Upper lobe of right lung (tissue), 1 donor: ENCODE measurements around the gene SLC6A11. TPM values are rescaled to one million over a fixed set of nuclear protein-coding genes. Genes with fewer than 3 reads are reported as not detected.

ENCODE experiments used
- ATAC-seq: fragments of 200-7000 bp; cut with Tn5 transposase; one replicate; pipeline ENCODE4 v1.9.1; 2020; ENCODE audit warnings: mild to moderate bottlenecking, moderate library complexity
- DNase-seq: peaks from one replicate; pipeline ENCODE4 v3.0.0-alpha.2; 2020
- H3K27ac ChIP-seq: fragments of 200-600 bp; one replicate; pipeline ENCODE4 v1.8.0; 2022
- H3K27me3 ChIP-seq: fragments of 200-600 bp; one replicate; pipeline ENCODE4 v1.8.0; 2022; ENCODE audit warnings: mild to moderate bottlenecking
- H3K36me3 ChIP-seq: fragments of 200-600 bp; one replicate; pipeline ENCODE4 v1.8.0; 2022
- H3K4me1 ChIP-seq: fragments of 200-600 bp; one replicate; pipeline ENCODE4 v1.8.0; 2022
- H3K4me3 ChIP-seq: fragments of 200-600 bp; one replicate; pipeline ENCODE4 v1.8.0; 2022; ENCODE audit warnings: mild to moderate bottlenecking
- H3K9me3 ChIP-seq: fragments of 200-600 bp; one replicate; pipeline ENCODE4 v1.8.0; 2022
- CTCF ChIP-seq: fragments of 200-600 bp; IDR thresholded peaks from one replicate; pipeline ENCODE4 v1.8.0; 2022; ENCODE audit warnings: antibody characterized with exemption
- intact Hi-C: fragments of 100-400 bp; cut with DNase I; formaldehyde crosslinking; loops from one replicate; pipeline ENCODE4 v1.11.0; 2022
- total RNA-seq: library from RNA; stranded (reverse); fragmentation: NEBNext Ultra II Directional; extraction: Animal tissue kit (Norgen Biotek cat#: 25700); gene quantifications from one replicate; pipeline ENCODE4 v1.2.1, GENCODE V29; 2021
- donor health status: DM: no; HTN: yes; CAD: no; lungs with severe emphysema.

The SLC6A11 gene
- total RNA-seq, 1 donor from 2014 or later, result 0.17 TPM

GRCh38 chr3:10933021-10933420 lies 117.0 kb downstream of the SLC6A11 start:
- DNase-seq (peak; percentile 28), ATAC-seq (no peak)
- no peaks in the 10 kb centered on the region for H3K27me3 ChIP-seq
- no peak overlapping the region for H3K4me3 ChIP-seq
- no peak for TF ChIP-seq CTCF
- H3K27ac ChIP-seq, result no peak overlapping the region
- intact Hi-C loops, result no loop called here
- no peaks in the 10 kb centered on the region for H3K9me3 ChIP-seq
- no peaks in the 10 kb centered on the region for H3K4me1 ChIP-seq
- no peaks in the 10 kb centered on the region for H3K36me3 ChIP-seq

- ATAC-seq, result no peak
- DNase-seq, result peak; percentile 33
Observed at GRCh38 chr3:10933470-10933804, 117.4 kb downstream of the SLC6A11 start.

GRCh38 chr3:10933805-10934481 lies 117.9 kb downstream of the SLC6A11 start:
- no peak overlapping the region for H3K27ac ChIP-seq
- no peaks in the 10 kb centered on the region for H3K4me1 ChIP-seq
- H3K36me3 ChIP-seq, result no peaks in the 10 kb centered on the region
- no peak for TF ChIP-seq CTCF
- H3K9me3 ChIP-seq, result no peaks in the 10 kb centered on the region
- ATAC-seq (peak; percentile 30), DNase-seq (peak; percentile 61)
- no peaks in the 10 kb centered on the region for H3K27me3 ChIP-seq
- intact Hi-C loops, result no loop called here
- no peak overlapping the region for H3K4me3 ChIP-seq

More at GRCh38 chr3:10933470-10933804, 117.4 kb downstream of the SLC6A11 start:
- H3K27ac ChIP-seq, result no peak overlapping the region
- no peaks in the 10 kb centered on the region for H3K4me1 ChIP-seq
- TF ChIP-seq CTCF, result no peak
- no peaks in the 10 kb centered on the region for H3K9me3 ChIP-seq
- no peaks in the 10 kb centered on the region for H3K27me3 ChIP-seq
- no peak overlapping the region for H3K4me3 ChIP-seq
- H3K36me3 ChIP-seq, result no peaks in the 10 kb centered on the region
- intact Hi-C loops, result no loop called here

- ATAC-seq (no peak), DNase-seq (peak; percentile 48)
- TF ChIP-seq CTCF, result no peak
- Histone ChIP-seq H3K9me3 (no peaks in the 10 kb centered on the region), H3K27me3 (no peaks in the 10 kb centered on the region), H3K4me1 (no peaks in the 10 kb centered on the region), H3K36me3 (no peaks in the 10 kb centered on the region), H3K27ac (no peak overlapping the region), H3K4me3 (no peak overlapping the region)
- intact Hi-C loops, result no loop called here
Observed at GRCh38 chr3:10935028-10935427, 119.0 kb downstream of the SLC6A11 start.

GRCh38 chr3:10935846-10936631 lies 120.0 kb downstream of the SLC6A11 start:
- peak; percentile 31 for DNase-seq
- Histone ChIP-seq H3K27ac (no peak overlapping the region), H3K36me3 (no peaks in the 10 kb centered on the region), H3K27me3 (no peaks in the 10 kb centered on the region), H3K4me3 (no peak overlapping the region), H3K9me3 (no peaks in the 10 kb centered on the region), H3K4me1 (no peaks in the 10 kb centered on the region)
- TF ChIP-seq CTCF, result no peak
- ATAC-seq, result no peak
- intact Hi-C loops, result no loop called here
